Effector CD8-positive, alpha-beta T cell (primary cell): ENCODE measurements around the gene SGO1.

Experiments
- DNase-seq: peaks from one replicate; lab custom pipeline; 2025; lab: John Stamatoyannopoulos, UW

Gene SGO1

DNA sequence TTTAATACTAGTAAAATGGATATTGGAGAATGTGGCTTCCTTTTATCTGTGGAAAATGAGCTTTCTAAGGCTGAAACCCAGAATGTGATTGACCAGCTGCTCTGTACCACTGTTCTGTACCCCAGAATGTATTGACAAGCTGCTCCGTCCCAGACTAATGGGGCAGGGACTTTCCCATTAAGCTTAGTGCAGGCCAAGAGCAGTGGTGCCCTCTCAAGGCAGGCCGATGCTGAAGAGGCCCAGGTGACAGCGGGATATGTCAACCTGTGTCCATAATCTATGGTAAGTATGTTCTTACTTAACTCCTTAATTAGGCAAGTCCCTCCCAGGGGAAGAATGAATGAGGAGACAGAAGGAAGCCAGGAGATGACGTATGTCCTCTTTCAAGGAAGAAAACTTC, 31.1 kb downstream of the SGO1 start:
- no peak for DNase-seq

DNA sequence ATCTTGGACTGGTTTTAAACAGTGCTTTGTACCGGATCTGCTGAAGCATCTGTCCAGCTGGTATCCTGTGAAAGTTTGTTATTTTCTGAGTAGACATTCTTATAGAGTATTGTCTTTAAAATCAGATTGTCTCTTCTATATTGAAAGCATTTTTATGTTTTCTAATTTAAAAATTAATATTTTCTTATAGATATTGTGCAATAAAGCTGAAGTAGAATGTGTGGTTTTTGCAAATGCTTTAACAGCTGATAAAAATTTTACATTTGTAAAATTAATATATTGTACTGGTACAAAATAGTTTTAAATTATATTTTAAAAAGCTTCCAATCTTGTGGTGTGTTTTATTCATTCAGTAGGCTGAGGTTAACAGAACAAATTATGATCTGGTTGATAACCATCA, 31.9 kb downstream of the SGO1 start:
- no peak for DNase-seq

DNA sequence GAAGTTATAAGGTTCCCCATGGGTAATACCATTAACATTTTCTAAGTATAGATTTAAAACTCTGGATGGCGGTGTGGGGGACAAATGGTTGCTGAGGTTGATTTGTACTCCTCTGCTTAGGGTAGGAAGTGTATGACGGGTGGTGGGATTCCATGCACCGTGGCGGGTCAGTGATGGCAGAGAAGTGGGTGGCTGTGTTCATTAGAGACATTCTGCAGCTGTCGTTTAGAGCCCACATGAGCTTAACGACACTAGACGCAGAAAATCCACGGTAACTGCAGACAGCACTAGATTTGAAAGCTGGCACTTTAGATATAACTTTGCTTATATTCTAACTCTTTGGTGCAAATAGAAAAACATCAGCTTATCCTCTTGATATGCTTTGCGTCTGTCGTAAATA, 37.5 kb downstream of the SGO1 start:
- no peak for DNase-seq

DNA sequence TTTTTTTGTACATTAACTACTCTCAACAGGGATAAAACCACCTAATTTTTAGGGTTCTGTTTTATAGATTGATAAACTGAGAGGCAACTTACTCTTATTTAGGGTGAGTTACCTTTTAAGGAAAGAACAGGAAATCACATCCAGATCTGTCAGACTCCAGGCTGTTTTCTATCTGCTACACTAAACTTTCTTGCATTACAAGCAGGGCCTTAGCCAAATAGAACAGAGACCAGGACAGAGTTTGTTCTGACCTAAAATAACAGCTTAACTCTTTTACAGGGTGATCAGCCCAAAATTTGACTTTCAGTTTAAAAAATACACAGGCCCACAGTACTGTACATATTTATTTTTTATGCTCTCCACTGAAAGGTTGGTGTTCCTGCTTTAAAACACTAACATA, 38.6 kb downstream of the SGO1 start:
- DNase-seq, result no peak

DNA sequence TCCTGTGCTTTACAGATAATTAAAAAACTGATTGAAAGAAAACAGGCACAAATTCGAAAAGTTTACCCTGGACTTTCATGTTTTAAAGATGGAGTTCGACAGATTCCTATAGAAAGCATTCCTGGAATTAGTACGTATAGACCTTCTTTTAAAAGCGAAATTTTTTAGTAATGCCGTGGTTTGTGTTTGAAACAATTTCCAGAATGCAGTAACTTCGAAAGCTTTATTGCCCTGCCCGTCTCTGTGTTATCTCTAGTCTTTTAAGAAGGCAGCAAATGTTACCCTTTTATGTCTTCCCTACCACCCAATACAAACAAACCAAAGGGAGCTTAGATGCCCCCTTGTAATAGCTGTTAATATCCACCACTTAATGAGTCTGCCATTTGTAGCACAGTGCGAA, 39.7 kb downstream of the SGO1 start:
- no peak for DNase-seq

DNA sequence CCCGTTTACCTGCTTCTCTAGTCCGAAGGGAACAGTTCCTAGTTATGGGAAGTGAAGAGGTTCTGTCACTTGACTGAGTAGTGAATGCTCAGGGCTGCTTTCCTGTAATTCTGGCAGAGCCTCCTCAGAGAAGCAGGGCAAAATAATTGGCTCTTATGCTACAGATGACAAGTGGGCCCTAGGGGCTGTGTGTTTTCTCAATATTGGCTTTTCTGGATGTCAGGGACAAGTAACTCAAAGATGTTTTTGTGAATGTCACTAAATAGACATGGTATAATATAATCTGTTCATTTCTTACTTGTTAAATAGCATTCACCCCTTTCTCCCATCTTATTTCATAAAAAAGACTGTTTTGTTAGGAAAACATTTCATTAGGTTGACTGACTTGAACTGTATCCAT, 40.1 kb downstream of the SGO1 start:
- no peak for DNase-seq

DNA sequence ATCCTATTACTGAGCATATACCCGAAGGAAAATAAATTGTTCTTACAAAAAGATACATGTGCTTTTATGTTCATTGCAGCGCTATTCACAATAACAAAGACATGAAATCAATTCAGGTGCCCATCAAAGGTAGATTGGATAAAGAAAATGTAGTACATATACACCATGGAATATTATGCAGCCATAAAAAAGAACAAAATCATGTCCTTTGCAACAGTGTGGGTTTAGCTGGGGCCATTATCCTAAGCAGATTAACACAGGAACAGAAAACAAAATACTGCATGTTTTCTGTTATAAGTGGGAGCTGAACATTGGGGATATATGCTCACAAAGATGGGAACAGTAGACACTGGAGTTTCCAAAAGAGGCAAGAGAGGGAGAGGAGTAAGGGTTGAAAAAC, 42.5 kb downstream of the SGO1 start:
- no peak for DNase-seq

DNA sequence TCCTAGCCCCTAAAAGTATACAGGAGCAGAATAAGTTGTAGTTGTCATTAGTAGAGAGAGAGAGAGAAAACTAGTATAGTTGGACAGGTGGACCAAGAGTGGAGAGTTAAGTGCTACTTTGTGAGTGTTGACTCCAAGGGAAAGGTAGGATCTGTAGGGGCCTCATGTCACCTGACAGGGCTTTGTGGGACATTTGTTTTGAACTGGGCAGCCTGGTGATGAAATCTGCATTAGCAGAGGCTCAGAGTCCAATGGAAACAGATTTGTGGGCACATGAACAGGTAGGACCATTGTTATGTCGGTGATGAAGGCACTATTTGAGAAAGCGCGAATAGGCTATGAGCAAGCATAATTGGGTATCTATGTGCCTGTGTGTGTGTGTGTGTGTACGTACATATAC, 43.5 kb downstream of the SGO1 start:
- DNase-seq, result no peak

DNA sequence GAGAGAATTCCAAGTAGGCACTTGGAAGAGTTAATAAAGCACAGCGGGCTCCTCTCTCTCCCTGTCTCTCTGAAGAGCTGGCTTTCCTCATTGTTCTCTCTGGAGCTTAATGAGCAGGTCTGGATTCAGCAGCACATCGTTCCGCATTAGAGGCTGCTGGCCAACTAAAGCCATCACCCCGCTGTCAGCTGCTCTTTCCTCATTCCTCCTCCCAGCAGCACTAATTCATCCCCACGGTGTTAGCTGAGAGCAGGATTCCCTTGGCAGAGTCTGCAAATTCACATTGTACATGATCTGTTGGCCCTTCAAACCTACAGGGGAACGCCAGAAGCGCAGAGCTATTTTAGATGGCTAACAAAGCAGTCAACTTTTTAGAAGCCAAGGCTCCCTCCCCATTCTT, 44.2 kb downstream of the SGO1 start:
- no peak for DNase-seq

DNA sequence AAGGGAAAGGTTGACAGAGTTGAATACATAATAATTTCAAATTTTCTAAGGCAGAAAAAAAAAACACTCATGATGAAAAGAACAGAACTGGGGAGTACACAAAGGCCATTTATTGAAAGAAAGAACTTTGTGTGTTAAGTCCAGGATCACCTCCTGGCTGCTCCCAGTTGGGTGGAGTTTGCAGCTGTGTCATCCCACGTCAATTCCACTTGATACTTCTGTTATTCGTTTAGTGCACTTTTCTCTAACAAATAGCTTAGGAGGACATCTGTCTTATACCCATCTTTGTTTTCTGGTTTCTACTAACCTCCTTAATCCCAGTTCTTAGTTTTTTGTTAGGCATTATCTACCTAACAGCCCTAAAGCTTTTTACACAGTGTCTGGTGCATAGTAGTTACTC, 44.7 kb downstream of the SGO1 start:
- no peak for DNase-seq

DNA sequence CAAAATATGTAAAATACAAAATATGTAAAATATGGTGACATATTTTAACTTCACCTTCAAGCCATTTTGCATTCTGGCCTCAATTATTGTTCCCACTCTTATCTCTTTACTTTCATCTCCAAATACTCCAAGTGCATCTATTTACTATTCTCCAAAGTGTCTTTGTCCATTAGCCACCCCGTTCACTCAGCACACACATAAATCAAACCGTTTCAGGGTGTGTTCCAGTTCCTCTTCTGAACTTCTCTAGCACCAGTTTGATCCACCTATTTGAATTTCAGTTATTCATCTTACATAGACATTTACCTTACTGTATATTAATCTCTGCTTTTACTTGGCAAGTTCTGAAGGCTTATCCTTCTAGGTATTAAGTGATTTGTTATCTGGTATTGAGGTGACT, 45.1 kb downstream of the SGO1 start:
- DNase-seq, result no peak

DNA sequence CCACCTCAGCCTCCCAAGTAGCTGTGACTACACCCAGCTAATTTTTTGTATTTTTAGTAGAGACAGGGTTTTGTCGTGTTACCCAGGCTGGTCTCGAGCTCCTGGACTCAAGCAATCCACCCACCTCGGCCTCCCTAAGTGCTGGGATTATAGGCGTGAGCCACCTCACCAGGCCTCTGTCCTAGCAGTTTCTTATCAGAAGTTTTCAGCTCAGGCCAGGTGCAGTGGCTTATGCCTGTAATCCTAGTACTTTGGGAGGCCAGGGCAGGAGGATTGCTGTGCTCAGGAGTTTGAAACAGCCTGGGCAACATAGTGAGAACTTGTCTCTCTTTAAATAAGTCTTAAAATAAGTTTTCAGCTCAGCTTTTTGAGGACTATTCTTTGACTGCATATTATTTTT, 48.4 kb downstream of the SGO1 start:
- no peak for DNase-seq

DNA sequence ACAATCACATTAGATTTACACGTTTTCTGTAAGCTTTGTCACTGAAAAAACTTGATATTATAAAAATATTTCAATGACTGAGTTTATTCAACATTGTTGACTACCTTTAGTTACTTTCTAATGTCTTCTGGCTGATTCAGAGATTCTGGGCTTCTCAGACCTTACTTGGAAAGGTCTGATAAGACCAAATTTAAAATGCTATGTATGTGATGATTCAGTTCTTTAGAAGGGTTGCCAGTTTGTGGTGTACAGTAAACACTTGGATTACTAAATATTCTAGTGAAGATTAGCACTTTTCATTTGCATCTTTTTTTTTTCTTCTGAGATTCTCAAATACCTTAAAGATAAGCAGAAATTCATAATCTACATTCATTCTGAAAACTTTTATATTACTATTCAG, 49.8 kb downstream of the SGO1 start:
- no peak for DNase-seq

DNA sequence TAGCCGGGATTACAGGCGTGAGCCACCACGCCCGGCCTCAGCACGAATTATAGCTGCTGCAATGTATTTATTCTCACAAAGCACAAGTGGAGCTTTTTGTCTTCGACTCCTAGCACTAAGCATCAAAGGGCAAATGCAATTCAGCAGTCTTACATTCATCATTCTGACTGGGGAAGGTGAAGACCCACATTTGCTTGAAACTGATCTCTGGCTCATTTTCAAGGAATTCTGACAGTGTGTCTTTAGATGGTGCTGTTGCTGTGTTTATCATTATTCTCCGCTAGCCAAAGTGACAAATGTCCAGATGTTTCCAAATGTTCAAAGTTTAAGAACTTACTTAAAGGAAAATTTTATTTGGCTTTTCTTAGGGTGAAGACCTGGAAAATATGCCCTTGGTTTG, 55.9 kb downstream of the SGO1 start:
- DNase-seq, result no peak

DNA sequence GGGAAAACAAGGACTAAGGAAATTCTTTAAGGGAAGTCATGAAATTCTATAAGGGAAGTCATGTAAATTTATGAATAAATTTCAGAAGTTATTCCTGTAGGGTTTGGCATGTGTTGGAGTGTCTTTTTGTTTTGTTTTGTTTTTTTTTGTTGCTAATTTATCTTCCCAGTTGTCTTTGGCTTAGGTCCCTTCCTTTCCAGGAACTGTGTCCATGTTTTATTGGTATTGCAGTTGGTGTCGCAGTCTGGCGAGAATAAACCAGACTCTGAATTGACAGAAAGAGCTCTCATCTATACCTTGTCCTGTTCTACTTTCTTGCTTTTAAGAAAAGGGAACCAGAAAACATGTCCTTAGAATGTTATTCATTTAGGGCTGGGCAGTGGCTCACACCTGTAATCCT, 57.6 kb downstream of the SGO1 start:
- no peak for DNase-seq

DNA sequence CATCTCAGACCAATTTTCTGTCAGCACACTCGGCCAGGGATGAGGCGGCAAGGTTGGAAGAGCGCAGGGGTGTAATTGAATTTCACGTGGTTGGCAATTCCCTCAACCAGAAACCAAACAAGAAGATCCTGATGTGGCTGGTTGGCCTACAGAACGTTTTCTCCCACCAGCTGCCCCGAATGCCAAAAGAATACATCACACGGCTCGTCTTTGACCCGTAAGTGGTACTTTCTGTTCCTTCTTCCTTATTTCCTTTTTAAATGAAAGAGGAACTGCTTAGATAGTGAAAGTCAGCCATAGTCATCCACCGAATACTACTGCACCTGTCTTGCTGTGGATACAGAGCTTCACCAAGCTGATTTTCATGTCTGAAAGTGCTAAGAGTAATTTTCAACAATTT, 60.1 kb downstream of the SGO1 start:
- no peak for DNase-seq

DNA sequence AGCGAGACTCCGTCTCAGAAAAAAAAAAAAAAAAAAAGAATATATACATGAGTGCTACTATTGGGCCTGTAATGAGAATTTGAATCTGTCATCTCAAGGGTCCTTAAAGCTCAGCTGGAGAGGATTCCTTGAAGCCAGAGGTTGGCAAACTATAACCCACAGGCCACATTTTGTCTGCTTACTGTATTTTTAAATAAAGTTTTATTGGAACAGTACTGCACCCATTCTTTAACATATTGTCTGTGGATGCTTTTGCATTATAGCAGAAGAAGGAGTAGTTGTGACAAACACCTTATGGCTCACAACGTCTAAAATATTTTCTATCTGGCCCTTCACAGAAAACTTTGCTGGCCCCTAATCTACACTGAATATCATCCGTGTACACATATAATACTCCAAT, 60.7 kb downstream of the SGO1 start:
- no peak for DNase-seq

DNA sequence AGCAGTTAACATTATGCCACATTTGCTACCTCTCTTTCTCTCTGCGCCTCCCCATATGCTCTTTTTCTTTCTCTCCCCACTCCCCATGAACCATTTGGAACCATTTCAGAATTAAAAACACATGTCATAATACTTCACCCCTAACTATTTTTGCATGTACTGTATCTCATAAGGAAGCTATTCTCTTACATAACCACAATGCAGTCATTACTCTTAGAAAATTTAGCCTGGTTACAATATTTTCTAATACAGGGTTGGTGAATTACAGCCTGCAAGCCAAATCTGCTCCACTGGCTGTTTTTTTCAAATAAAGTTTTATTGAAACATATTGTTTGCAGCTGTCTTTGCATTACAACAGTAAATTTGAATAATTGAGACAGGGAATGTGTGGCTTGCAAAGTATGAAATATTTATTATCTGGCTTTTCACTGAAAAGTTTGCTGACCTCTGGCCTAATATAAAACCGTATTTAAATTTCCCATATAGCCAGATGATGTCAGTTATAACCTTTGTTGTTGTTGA, 62.8 kb downstream of the SGO1 start:
- no peak for DNase-seq

DNA sequence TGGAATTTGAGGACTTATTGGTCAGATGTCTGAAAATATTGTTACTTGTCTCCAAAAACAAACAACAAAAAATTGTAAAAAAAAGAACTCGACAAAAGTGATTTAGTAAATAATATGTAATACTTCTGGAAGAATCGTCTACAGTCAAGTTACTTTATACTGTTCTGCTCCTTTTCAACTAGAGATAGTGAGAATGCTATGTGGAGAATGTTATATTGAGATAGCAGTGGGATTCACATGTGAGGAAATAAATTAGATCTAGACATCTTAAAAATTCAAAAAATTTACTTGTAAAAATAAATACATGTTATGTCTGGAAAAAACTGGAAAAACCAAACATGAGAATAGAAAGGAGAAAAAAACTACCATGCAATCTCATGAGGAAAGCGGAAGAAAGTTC, 64.9 kb downstream of the SGO1 start:
- DNase-seq, result no peak
